Measurements from ENCODE around the gene FAXC. TPM values are rescaled to one million over a fixed set of nuclear protein-coding genes. Genes with fewer than 3 reads are reported as not detected.
"Not testable (repeated sequence)": the region's sequence is repeated elsewhere in the genome, so short reads cannot be mapped to it uniquely, and the experiment has no call there.

The FAXC gene
- total RNA-seq, 2 donors from 2014 or later: not detected

DNA sequence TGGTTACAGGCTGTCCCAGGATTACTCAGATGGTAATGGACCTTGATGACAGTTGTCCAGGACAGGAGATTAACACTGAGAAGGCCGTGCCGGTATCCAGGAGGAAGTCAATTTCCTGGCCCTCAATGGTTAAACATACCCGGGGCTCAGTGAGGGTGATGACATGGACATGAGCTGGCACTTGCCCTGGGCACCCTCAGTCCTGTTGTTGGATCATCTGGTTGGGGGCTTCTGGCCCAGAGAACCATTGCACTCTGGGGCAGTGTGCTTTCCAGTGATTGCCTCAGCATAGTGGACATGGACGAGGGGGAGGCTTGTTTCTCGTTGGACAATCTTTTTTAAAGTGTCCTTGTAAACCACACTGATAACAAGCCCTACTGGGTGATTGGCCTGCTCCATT, 84.0 kb downstream of the FAXC start:
- H3K27ac Mint-ChIP-seq; H3K36me3 Mint-ChIP-seq; H3K9me3 Mint-ChIP-seq; DNase-seq (ENCODE audit: low spot score in 2 of 2); ATAC-seq: not testable (repeated sequence)

GRCh38 chr6:99254616-99255550, 94.6 kb downstream of the FAXC start:
- no peak overlapping the region for H3K27ac Mint-ChIP-seq
- H3K9me3 Mint-ChIP-seq: no peaks in the 10 kb centered on the region
- no peaks in the 10 kb centered on the region for H3K36me3 Mint-ChIP-seq
- no peak for DNase-seq (ENCODE audit: low spot score in 2 of 2)
- no peak for ATAC-seq

GRCh38 chr6:99253271-99253670, 96.2 kb downstream of the FAXC start:
- ATAC-seq: no peak
- Mint-ChIP-seq H3K36me3 (no peaks in the 10 kb centered on the region), H3K9me3 (no peaks in the 10 kb centered on the region), H3K27ac (no peak overlapping the region)
- no peak for DNase-seq (ENCODE audit: low spot score in 2 of 2)

DNA sequence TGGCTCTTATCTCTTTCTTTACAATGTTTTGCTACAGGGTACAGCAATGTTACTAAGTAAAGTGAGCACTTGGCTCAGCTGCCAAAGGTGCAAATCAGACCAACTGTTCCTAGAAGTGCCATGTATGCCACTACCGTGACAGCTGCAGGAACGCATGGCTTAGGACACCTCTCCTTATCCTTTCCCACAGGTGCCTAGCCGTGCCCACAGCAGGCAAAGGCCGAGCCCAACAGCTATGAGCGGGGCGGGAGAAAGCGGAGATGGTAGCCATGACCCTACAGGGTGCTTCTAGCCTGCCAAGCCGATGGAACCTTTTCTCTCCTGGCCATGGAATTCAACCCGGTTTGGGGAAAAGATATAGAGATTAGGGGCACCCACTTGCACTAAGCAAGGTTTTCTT, 97.1 kb downstream of the FAXC start:
- ATAC-seq (no peak), DNase-seq (ENCODE audit: low spot score in 2 of 2) (no peak)
- Mint-ChIP-seq H3K27ac (no peak overlapping the region), H3K36me3 (no peaks in the 10 kb centered on the region), H3K9me3 (no peaks in the 10 kb centered on the region)

DNA sequence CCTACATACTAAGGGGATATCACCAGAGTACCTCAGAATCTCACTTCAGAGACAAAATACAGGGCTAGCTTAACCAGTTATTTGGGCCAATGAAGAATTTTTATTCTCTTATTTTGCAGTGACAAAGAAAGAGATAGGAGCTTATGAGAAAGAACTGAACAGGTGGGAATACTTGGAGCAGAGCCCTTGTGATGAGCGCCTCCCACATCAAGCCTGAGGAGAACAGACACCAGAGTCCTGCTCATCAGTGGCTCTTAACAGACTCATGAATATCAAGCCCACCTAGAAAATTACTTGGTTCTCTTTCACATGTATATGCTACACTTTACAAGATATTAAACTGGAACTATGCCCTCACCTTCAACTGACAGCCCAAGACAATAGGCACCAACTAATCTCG, 99.0 kb downstream of the FAXC start:
- Mint-ChIP-seq H3K36me3 (no peaks in the 10 kb centered on the region), H3K9me3 (no peaks in the 10 kb centered on the region), H3K27ac (no peak overlapping the region)
- DNase-seq (ENCODE audit: low spot score in 2 of 2) (no peak), ATAC-seq (no peak)

GRCh38 chr6:99246602-99247001, 102.9 kb downstream of the FAXC start:
- no peak for DNase-seq (ENCODE audit: low spot score in 2 of 2)
- Mint-ChIP-seq H3K36me3 (no peaks in the 10 kb centered on the region), H3K27ac (no peak overlapping the region), H3K9me3 (no peaks in the 10 kb centered on the region)
- ATAC-seq: no peak

- Mint-ChIP-seq H3K9me3 (no peaks in the 10 kb centered on the region), H3K36me3 (no peaks in the 10 kb centered on the region), H3K27ac (no peak overlapping the region)
- ATAC-seq: no peak
- no peak for DNase-seq (ENCODE audit: low spot score in 2 of 2)
Measured at GRCh38 chr6:99241905-99242534, 107.5 kb downstream of the FAXC start.

GRCh38 chr6:99236010-99236409, 113.5 kb downstream of the FAXC start:
- ATAC-seq: no peak

GRCh38 chr6:99233219-99233618, 116.3 kb downstream of the FAXC start:
- H3K9me3 Mint-ChIP-seq: no peaks in the 10 kb centered on the region
- no peak for DNase-seq (ENCODE audit: low spot score in 2 of 2)
- no peak overlapping the region for H3K27ac Mint-ChIP-seq
- ATAC-seq: no peak
- H3K36me3 Mint-ChIP-seq: no peaks in the 10 kb centered on the region

More at GRCh38 chr6:99236010-99236409, 113.5 kb downstream of the FAXC start:
- no peak for DNase-seq (ENCODE audit: low spot score in 2 of 2)
- Mint-ChIP-seq H3K36me3 (no peaks in the 10 kb centered on the region), H3K9me3 (no peaks in the 10 kb centered on the region), H3K27ac (no peak overlapping the region)

DNA sequence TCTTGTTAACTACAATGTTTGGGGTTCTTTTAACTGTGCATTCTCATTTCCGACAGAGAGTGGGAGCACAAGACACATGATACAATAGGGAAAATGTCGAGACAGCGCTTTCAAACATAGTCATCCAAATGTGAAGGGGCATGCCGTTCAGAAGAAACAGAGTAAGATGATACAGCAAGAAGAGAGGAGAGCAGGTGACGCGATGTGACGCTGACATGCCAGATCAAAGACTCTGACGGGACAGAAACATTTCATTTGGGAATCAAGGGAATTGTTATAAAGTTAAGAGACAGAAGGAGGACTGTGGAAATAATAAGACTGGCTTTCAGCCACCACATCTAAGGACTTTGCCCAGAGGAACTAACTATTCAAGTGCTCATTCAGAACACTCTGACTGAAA, 117.4 kb downstream of the FAXC start:
- no peak for DNase-seq (ENCODE audit: low spot score in 2 of 2)
- Mint-ChIP-seq H3K9me3 (no peaks in the 10 kb centered on the region), H3K36me3 (no peaks in the 10 kb centered on the region), H3K27ac (no peak overlapping the region)
- ATAC-seq: no peak

DNA sequence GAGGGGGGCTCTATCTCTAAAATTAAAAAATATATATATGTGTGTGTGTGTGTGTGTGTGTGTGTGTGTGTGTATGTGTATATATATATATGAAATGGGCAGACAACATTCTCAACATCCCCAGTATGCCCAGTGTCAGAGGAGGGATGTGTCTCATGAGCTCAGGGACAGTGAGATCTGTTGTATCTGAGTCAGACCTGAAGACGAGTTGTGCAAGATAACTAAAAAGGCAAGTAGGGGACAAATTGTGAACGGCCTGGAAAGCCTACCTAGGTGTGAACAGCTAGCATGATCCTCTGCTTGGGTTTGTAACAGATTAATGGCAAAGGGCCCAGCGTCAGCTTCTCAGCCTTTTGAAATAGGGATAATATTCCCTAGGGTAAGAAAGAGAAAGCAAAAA, 124.3 kb downstream of the FAXC start:
- H3K36me3 Mint-ChIP-seq: no peaks in the 10 kb centered on the region
- ATAC-seq: no peak
- DNase-seq (ENCODE audit: low spot score in 2 of 2): no peak
- no peaks in the 10 kb centered on the region for H3K9me3 Mint-ChIP-seq
- no peak overlapping the region for H3K27ac Mint-ChIP-seq

Other genes starting within 250 kb of the FAXC start
- 10 to 100 TPM in 1 of 2 donors, 1 to 10 TPM in 1; 3.0 to 14.1 TPM for gene COQ3, start 44.5 kb upstream of the FAXC start, total RNA-seq
- gene PNISR, start 75.6 kb upstream of the FAXC start, total RNA-seq: 100 to 1,000 TPM; 162 to 257 TPM
- gene USP45, start 165.7 kb upstream of the FAXC start, total RNA-seq: 10 to 100 TPM; 10.9 to 13.4 TPM
- gene CCNC, start 219.0 kb upstream of the FAXC start, total RNA-seq: 10 to 100 TPM; 35.2 to 63.6 TPM